CD4-positive, alpha-beta T cell (primary cell): ENCODE data around the gene ZNF747. TPM values are rescaled to one million over a fixed set of nuclear protein-coding genes. Genes with fewer than 3 reads are reported as not detected.

ENCODE experiments used
- ATAC-seq: fragments of 200-7000 bp; cut with Tn5 transposase; one replicate; pipeline ENCODE4 v1.10.0; 2022; ENCODE audit warnings: mild to moderate bottlenecking; ENCODE audit not compliant: poor library complexity
- CTCF ChIA-PET: fragments of 350-600 bp; sonication (Branson Sonifier 250); formaldehyde crosslinking; loops from one replicate; lab custom pipeline; 2021; ENCODE audit warnings: antibody characterized with exemption, inconsistent platforms; lab: Charles Lee
- POLR2A ChIA-PET: fragments of 350-600 bp; sonication (Branson Sonifier 250); formaldehyde crosslinking; loops from one replicate; lab custom pipeline; 2021; ENCODE audit warnings: antibody characterized with exemption, inconsistent platforms; lab: Charles Lee
- DNase-seq, 14 experiments: peaks; one replicate each; pipeline ENCODE4 v3.0.0-alpha.2; 2013 to 2020; ENCODE audit warnings: mixed read lengths in 2 of 14
- H3K27ac ChIP-seq, 2 donors: one replicate each; pipeline versions ENCODE4 v1.5.1 to v1.7.0; 2013; ENCODE audit warnings: low read length in 2 of 2, low read depth in 1 of 2, mild to moderate bottlenecking in 1 of 2
- H3K27me3 ChIP-seq, 2 experiments: 1 replicate in 1 of 2; 2 replicates in 1 of 2; pipeline versions ENCODE4 v1.6.1 to v1.7.0; 2013; ENCODE audit warnings: low read length in 2 of 2, control low read depth in 1 of 2, mild to moderate bottlenecking in 1 of 2, moderate library complexity in 1 of 2; ENCODE audit not compliant: insufficient read depth in 2 of 2, control insufficient read depth in 1 of 2
- H3K36me3 ChIP-seq: one replicate; pipeline ENCODE4 v1.6.1; 2013; ENCODE audit warnings: low read length, control low read depth; ENCODE audit not compliant: insufficient read depth
- H3K4me1 ChIP-seq: one replicate; pipeline ENCODE4 v1.6.1; 2013; ENCODE audit warnings: low read length, control low read depth; ENCODE audit not compliant: insufficient read depth
- H3K4me3 ChIP-seq: one replicate; pipeline ENCODE4 v1.5.1; 2013; ENCODE audit warnings: mild to moderate bottlenecking, low read length, moderate library complexity
- H3K9me3 ChIP-seq, 2 experiments: 1 replicate in 1 of 2; 2 replicates in 1 of 2; pipeline versions ENCODE4 v1.6.1 to v1.7.0; 2013; ENCODE audit warnings: low read length in 2 of 2, mild to moderate bottlenecking in 2 of 2, control low read depth in 1 of 2, moderate library complexity in 1 of 2; ENCODE audit not compliant: control insufficient read depth in 1 of 2, insufficient read depth in 1 of 2
- H3K27ac Mint-ChIP-seq: one replicate; pipeline ENCODE4 v1.8.0; 2020; ENCODE audit warnings: mixed read lengths
- H3K27me3 Mint-ChIP-seq: one replicate; pipeline ENCODE4 v1.8.0; 2021; ENCODE audit warnings: mixed read lengths
- H3K36me3 Mint-ChIP-seq: one replicate; pipeline ENCODE4 v1.8.0; 2021; ENCODE audit warnings: low read depth, mixed read lengths
- H3K4me1 Mint-ChIP-seq: one replicate; pipeline ENCODE4 v1.8.0; 2021; ENCODE audit warnings: low read depth, mixed read lengths
- H3K4me3 Mint-ChIP-seq: one replicate; pipeline ENCODE4 v1.8.0; 2020; ENCODE audit warnings: mild to moderate bottlenecking, mixed read lengths
- H3K9me3 Mint-ChIP-seq: one replicate; pipeline ENCODE4 v1.8.0; 2020; ENCODE audit warnings: mixed read lengths
- intact Hi-C, 2 experiments: fragments of 100-400 bp; cut with DNase I in 1 of 2; cut with micrococcal nuclease in 1 of 2; formaldehyde crosslinking; loops; one replicate each; pipeline versions ENCODE4 v1.15.1 to v1.9.0; 2023 to 2025; cut with DNase I, micrococcal nuclease
- total RNA-seq, 174 experiments: library from RNA in 2 of 174; stranded (reverse) in 2 of 174; gene quantifications; one replicate each; pipeline ENCODE4 v1.2.3 and lab custom pipeline; 2021 to 2026
- TF ChIP-seq, protein P1 (sequence below): fragments of 200-600 bp; IDR thresholded peaks from one replicate; pipeline ENCODE4 v1.8.0; 2022; ENCODE audit warnings: antibody characterized with exemption, mild to moderate bottlenecking

The ZNF747 gene
- total RNA-seq, 2 experiments from 2014 or later: 6.3 to 6.7 TPM

GRCh38 chr16:30565984-30566383 lies 31.3 kb upstream of the ZNF747 start:
- peak overlapping the region; percentile 98 for H3K27ac Mint-ChIP-seq
- H3K27me3 ChIP-seq: no peaks in the 10 kb centered on the region
- H3K4me1 ChIP-seq: peaks cover 59% of the 10 kb centered on the region
- H3K36me3 ChIP-seq: peaks cover 8% of the 10 kb centered on the region
- TF ChIP-seq, protein P1, sequence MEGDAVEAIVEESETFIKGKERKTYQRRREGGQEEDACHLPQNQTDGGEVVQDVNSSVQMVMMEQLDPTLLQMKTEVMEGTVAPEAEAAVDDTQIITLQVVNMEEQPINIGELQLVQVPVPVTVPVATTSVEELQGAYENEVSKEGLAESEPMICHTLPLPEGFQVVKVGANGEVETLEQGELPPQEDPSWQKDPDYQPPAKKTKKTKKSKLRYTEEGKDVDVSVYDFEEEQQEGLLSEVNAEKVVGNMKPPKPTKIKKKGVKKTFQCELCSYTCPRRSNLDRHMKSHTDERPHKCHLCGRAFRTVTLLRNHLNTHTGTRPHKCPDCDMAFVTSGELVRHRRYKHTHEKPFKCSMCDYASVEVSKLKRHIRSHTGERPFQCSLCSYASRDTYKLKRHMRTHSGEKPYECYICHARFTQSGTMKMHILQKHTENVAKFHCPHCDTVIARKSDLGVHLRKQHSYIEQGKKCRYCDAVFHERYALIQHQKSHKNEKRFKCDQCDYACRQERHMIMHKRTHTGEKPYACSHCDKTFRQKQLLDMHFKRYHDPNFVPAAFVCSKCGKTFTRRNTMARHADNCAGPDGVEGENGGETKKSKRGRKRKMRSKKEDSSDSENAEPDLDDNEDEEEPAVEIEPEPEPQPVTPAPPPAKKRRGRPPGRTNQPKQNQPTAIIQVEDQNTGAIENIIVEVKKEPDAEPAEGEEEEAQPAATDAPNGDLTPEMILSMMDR: no peak
- no peaks in the 10 kb centered on the region for H3K36me3 Mint-ChIP-seq
- no peaks in the 10 kb centered on the region for H3K9me3 ChIP-seq
- CTCF ChIA-PET: interaction anchor here (0.9 to 1.7 kb wide), 2 partner anchors 30 to 32 kb away, joined by 4 read pairs; no protein-coding TSS in a partner anchor
- H3K9me3 Mint-ChIP-seq: no peaks in the 10 kb centered on the region
- no peaks in the 10 kb centered on the region for H3K27me3 Mint-ChIP-seq
- DNase-seq: no peak
- peak overlapping the region; percentile 43 for H3K4me3 Mint-ChIP-seq
- intact Hi-C loops: no loop called here
- no peak overlapping the region for H3K4me3 ChIP-seq
- POLR2A ChIA-PET: interaction anchor here (0.8 to 3.1 kb wide), 3 partner anchors 8 to 31 kb away, joined by 3 to 43 read pairs (median 9); partner anchors contain the start of genes ZNF747 and ZNF764
- H3K4me1 Mint-ChIP-seq: peaks cover 39% of the 10 kb centered on the region
- no peak overlapping the region for H3K27ac ChIP-seq
- ATAC-seq: no peak

DNA sequence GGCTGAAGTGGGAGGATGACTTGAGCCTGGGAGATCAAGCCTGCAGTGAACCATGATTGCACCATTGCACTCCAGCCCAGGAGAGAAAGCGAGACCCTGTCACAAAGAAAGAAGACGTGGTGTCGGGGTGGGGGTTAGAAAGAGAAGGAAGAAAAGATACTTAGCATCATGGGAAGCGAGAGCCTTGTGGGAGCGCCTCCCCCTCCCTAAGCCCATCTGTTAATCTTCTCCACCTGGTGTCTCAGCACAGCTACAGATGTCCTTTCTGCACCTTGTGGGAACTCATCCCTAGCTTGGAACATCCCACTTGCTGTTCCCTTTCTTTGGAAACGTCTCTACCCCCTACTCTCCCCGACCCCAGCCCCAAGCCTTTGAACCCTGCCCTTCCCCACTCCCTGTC lies 30.9 kb upstream of the ZNF747 start:
- ATAC-seq (no peak), DNase-seq (no peak)
- intact Hi-C loops: no loop called here
- no peaks in the 10 kb centered on the region for H3K9me3 ChIP-seq
- TF ChIP-seq, protein P1: no peak
- H3K36me3 ChIP-seq: peaks cover 8% of the 10 kb centered on the region
- H3K27me3 ChIP-seq: no peaks in the 10 kb centered on the region
- no peak overlapping the region for H3K27ac ChIP-seq
- Mint-ChIP-seq H3K4me1 (peaks cover 38% of the 10 kb centered on the region), H3K4me3 (no peak overlapping the region), H3K27ac (peak overlapping the region; percentile 7), H3K9me3 (no peaks in the 10 kb centered on the region), H3K27me3 (no peaks in the 10 kb centered on the region), H3K36me3 (no peaks in the 10 kb centered on the region)
- H3K4me1 ChIP-seq: peaks cover 56% of the 10 kb centered on the region
- ChIA-PET POLR2A (interaction anchor here (0.8 to 3.0 kb wide), 2 partner anchors 14 to 30 kb away, joined by 3 to 9 read pairs; partner anchors contain the start of gene ZNF747), CTCF (interaction anchor here (0.9 kb wide), 1 partner anchor 33 kb away, joined by 4 read pairs; no protein-coding TSS in a partner anchor)
- H3K4me3 ChIP-seq: no peak overlapping the region

GRCh38 chr16:30562021-30562420 lies 27.4 kb upstream of the ZNF747 start:
- H3K27me3 Mint-ChIP-seq: no peaks in the 10 kb centered on the region
- H3K9me3 Mint-ChIP-seq: no peaks in the 10 kb centered on the region
- no peaks in the 10 kb centered on the region for H3K27me3 ChIP-seq
- H3K27ac ChIP-seq: no peak overlapping the region
- H3K4me1 ChIP-seq: peaks cover 39% of the 10 kb centered on the region
- DNase-seq (no peak), ATAC-seq (no peak)
- H3K4me3 ChIP-seq: peak overlapping the region; percentile 61
- H3K4me3 Mint-ChIP-seq: peak overlapping the region; percentile 85
- ChIA-PET POLR2A (interaction anchor here (1.4 to 2.7 kb wide), 5 partner anchors 10 to 497 kb away, joined by 3 to 38 read pairs (median 5); partner anchors contain the start of genes ALDOA, PRR14, ZNF688 and ZNF747), CTCF (interaction anchor here (1.1 to 1.2 kb wide), 2 partner anchors 10 to 132 kb away, joined by 3 to 4 read pairs; partner anchors contain the start of genes DCTPP1 and ZNF688)
- no peaks in the 10 kb centered on the region for H3K9me3 ChIP-seq
- no peak overlapping the region for H3K27ac Mint-ChIP-seq
- TF ChIP-seq, protein P1: no peak
- intact Hi-C loops: no loop called here
- peaks cover 33% of the 10 kb centered on the region for H3K4me1 Mint-ChIP-seq
- H3K36me3 Mint-ChIP-seq: peaks cover 9% of the 10 kb centered on the region
- H3K36me3 ChIP-seq: no peaks in the 10 kb centered on the region
